GM23338 (cell line): Measurements from ENCODE around the gene SEC14L6. TPM values are rescaled to one million over a fixed set of nuclear protein-coding genes. Genes with fewer than 3 reads are reported as not detected.

ENCODE experiments used
- ATAC-seq: fragments of 200-7000 bp; cut with Tn5 transposase; 3 replicates; pipeline ENCODE4 v1.9.1; 2020
- DNase-seq: peaks from one replicate; pipeline ENCODE4 v3.0.0-alpha.2; 2015; ENCODE audit warnings: low spot score
- H2AFZ ChIP-seq: fragments of 200-600 bp; sonication (generic); 2 replicates; pipeline ENCODE4 v1.8.0; 2016; ENCODE audit warnings: antibody characterized with exemption, mild to moderate bottlenecking, moderate library complexity
- H3F3A ChIP-seq: fragments of 200-600 bp; sonication (generic); replicated peaks from 2 replicates; pipeline ENCODE4 v1.8.0; 2017; ENCODE audit warnings: antibody characterized with exemption, mixed run types, low read depth
- H3K27ac ChIP-seq: fragments of 200-600 bp; sonication (generic); 2 replicates; pipeline ENCODE4 v1.6.1; 2016; ENCODE audit warnings: low read depth
- H3K27me3 ChIP-seq: fragments of 200-600 bp; sonication (generic); 2 replicates; pipeline ENCODE4 v1.8.0; 2016; ENCODE audit warnings: mild to moderate bottlenecking, mixed run types, moderate library complexity; ENCODE audit not compliant: insufficient read depth
- H3K36me3 ChIP-seq: fragments of 200-600 bp; sonication (generic); 2 replicates; pipeline ENCODE4 v1.8.0; 2016; ENCODE audit warnings: mild to moderate bottlenecking; ENCODE audit not compliant: insufficient read depth
- H3K4me1 ChIP-seq: fragments of 200-600 bp; sonication (generic); 2 replicates; pipeline ENCODE4 v1.8.0; 2016; ENCODE audit warnings: mild to moderate bottlenecking, moderate library complexity; ENCODE audit not compliant: insufficient read depth
- H3K4me2 ChIP-seq: fragments of 200-600 bp; sonication (generic); 2 replicates; pipeline ENCODE4 v1.7.1; 2017; ENCODE audit warnings: mixed run types
- H3K4me3 ChIP-seq: fragments of 200-600 bp; sonication (generic); 2 replicates; pipeline ENCODE4 v1.6.1; 2016; ENCODE audit warnings: mixed run types
- H3K79me2 ChIP-seq: fragments of 200-600 bp; sonication (generic); replicated peaks from 2 replicates; pipeline ENCODE4 v1.8.0; 2017; ENCODE audit warnings: mild to moderate bottlenecking; ENCODE audit not compliant: insufficient read depth
- H3K9me2 ChIP-seq: fragments of 200-600 bp; sonication (generic); 2 replicates; pipeline ENCODE4 v1.8.0; 2017; ENCODE audit not compliant: insufficient read depth
- H4K20me1 ChIP-seq: fragments of 200-600 bp; sonication (generic); replicated peaks from 2 replicates; pipeline ENCODE4 v1.8.0; 2017; ENCODE audit warnings: mild to moderate bottlenecking; ENCODE audit not compliant: insufficient read depth
- H3K27ac Mint-ChIP-seq: 2 replicates; pipeline ENCODE4 v1.8.0; 2020; ENCODE audit warnings: inconsistent platforms, mild to moderate bottlenecking, moderate library complexity, mixed read lengths
- H3K27me3 Mint-ChIP-seq: 3 replicates; pipeline ENCODE4 v1.8.0; 2022; ENCODE audit warnings: low read depth, mild to moderate bottlenecking, moderate library complexity, mixed read lengths, inconsistent platforms; ENCODE audit not compliant: insufficient read depth, poor library complexity
- H3K36me3 Mint-ChIP-seq: 3 replicates; pipeline ENCODE4 v1.8.0; 2021; ENCODE audit warnings: low read depth, mild to moderate bottlenecking, inconsistent platforms, moderate library complexity, mixed read lengths
- H3K4me1 Mint-ChIP-seq: 3 replicates; pipeline ENCODE4 v1.8.0; 2020; ENCODE audit warnings: mild to moderate bottlenecking, inconsistent platforms, mixed read lengths
- H3K4me3 Mint-ChIP-seq: 3 replicates; pipeline ENCODE4 v1.8.0; 2021; ENCODE audit warnings: moderate library complexity, mild to moderate bottlenecking, inconsistent platforms, mixed read lengths
- H3K9me3 Mint-ChIP-seq: 3 replicates; pipeline ENCODE4 v1.8.0; 2020; ENCODE audit warnings: moderate library complexity, mild to moderate bottlenecking, inconsistent platforms, mixed read lengths
- CREB1 ChIP-seq: fragments of 250-450 bp; sonication (Bioruptor Pico); IDR thresholded peaks from 2 replicates; pipeline ENCODE4 v1.5.0; 2020; ENCODE audit warnings: low read depth, mild to moderate bottlenecking, moderate library complexity
- CTCF ChIP-seq, 2 experiments: fragments of 200-600 bp in 1 of 2; sonication (generic) in 1 of 2; conservative IDR thresholded peaks; 2 replicates each; pipeline versions ENCODE4 v1.5.1 to v1.6.1; 2016 to 2017; ENCODE audit warnings: antibody characterized with exemption in 2 of 2, low read depth in 2 of 2, mild to moderate bottlenecking in 2 of 2, moderate library complexity in 1 of 2
- ETS1 ChIP-seq: IDR thresholded peaks from 2 replicates; pipeline ENCODE4 v1.6.1; 2016; ENCODE audit warnings: antibody characterized with exemption
- EZH2 ChIP-seq: fragments of 200-600 bp; sonication (generic); IDR thresholded peaks from one replicate; pipeline ENCODE4 v1.8.0; 2017; ENCODE audit warnings: antibody characterized with exemption, mild to moderate bottlenecking, low read depth; ENCODE audit not compliant: unreplicated experiment
- EZH2phosphoT487 ChIP-seq: fragments of 200-600 bp; sonication (generic); IDR thresholded peaks from one replicate; pipeline ENCODE4 v1.8.1; 2018; ENCODE audit warnings: antibody characterized with exemption; ENCODE audit not compliant: unreplicated experiment
- JUNB ChIP-seq: IDR thresholded peaks from one replicate; pipeline ENCODE4 v1.6.1; 2016; ENCODE audit warnings: antibody characterized with exemption; ENCODE audit not compliant: unreplicated experiment
- NANOG ChIP-seq: IDR thresholded peaks from 2 replicates; pipeline ENCODE4 v1.6.1; 2016; ENCODE audit warnings: antibody characterized with exemption, borderline replicate concordance
- POLR2AphosphoS5 ChIP-seq: IDR thresholded peaks from 2 replicates; pipeline ENCODE4 v1.6.1; 2016; ENCODE audit warnings: antibody characterized with exemption, low read depth
- REST ChIP-seq: IDR thresholded peaks from one replicate; pipeline ENCODE4 v1.6.1; 2018; ENCODE audit warnings: antibody characterized with exemption; ENCODE audit not compliant: unreplicated experiment
- STAT1 ChIP-seq: IDR thresholded peaks from one replicate; pipeline ENCODE4 v1.6.1; 2016; ENCODE audit warnings: antibody characterized with exemption; ENCODE audit not compliant: unreplicated experiment
- ZNF114 ChIP-seq: fragments of 250-450 bp; sonication (Bioruptor Pico); IDR thresholded peaks from 2 replicates; pipeline ENCODE4 v1.5.0; 2020; ENCODE audit warnings: mild to moderate bottlenecking, moderate library complexity
- ZNF331 ChIP-seq: fragments of 250-450 bp; sonication (Bioruptor Pico); IDR thresholded peaks from 2 replicates; pipeline ENCODE4 v1.5.0; 2020; ENCODE audit warnings: low read depth, mild to moderate bottlenecking, moderate library complexity
- ZNF462 ChIP-seq: fragments of 250-450 bp; sonication (Bioruptor Pico); IDR thresholded peaks from 2 replicates; pipeline ENCODE4 v1.5.0; 2020; ENCODE audit warnings: mild to moderate bottlenecking, moderate library complexity
- polyA plus RNA-seq: library from polyadenylated mRNA; unstranded; fragments of >200 nt; fragmentation: Nextera tagmentation; extraction: Ambion mirVana; gene quantifications from 2 replicates; pipeline ENCODE4 v1.2.1, GENCODE V29; 2016
- total RNA-seq: library from RNA; depleted of rRNA; stranded (reverse); fragments of >200 nt; shearing (Covaris generic); gene quantifications from 2 replicates; pipeline ENCODE4 v1.2.3, GENCODE V29; 2014

SEC14L6 gene
- total and polyA plus RNA-seq, 2 experiments from 2014 or later: 0.84 to 2.1 TPM

GRCh38 chr22:30472994-30473720, 73.4 kb downstream of the SEC14L6 start:
- H3K9me3 Mint-ChIP-seq: no peaks in the 10 kb centered on the region
- H3K27me3 ChIP-seq: no peaks in the 10 kb centered on the region
- H4K20me1 ChIP-seq: no peaks in the 10 kb centered on the region
- H3K36me3 Mint-ChIP-seq: no peaks in the 10 kb centered on the region
- no peak overlapping the region for H3K4me3 ChIP-seq
- peaks cover 8% of the 10 kb centered on the region; the same call in 2 of the 3 replicates for H3K4me1 Mint-ChIP-seq
- H3K36me3 ChIP-seq: no peaks in the 10 kb centered on the region
- no peak for TF ChIP-seq NANOG
- TF ChIP-seq CTCF (conservative IDR thresholded peaks at IDR 0.05; ENCODE audit: low read depth in 2 of 2): no peak
- TF ChIP-seq POLR2AphosphoS5: no peak
- no peak for TF ChIP-seq ZNF114 (CRISPR knock-in tag)
- no peak for TF ChIP-seq REST
- TF ChIP-seq EZH2phosphoT487: no peak
- TF ChIP-seq ZNF462 (CRISPR knock-in tag): no peak
- no peak for TF ChIP-seq ETS1
- TF ChIP-seq STAT1: no peak
- TF ChIP-seq EZH2: no peak
- no peak for TF ChIP-seq JUNB
- no peak for TF ChIP-seq ZNF331 (CRISPR knock-in tag)
- no peak for TF ChIP-seq CREB1 (CRISPR knock-in tag)
- no peak overlapping the region for H3K27ac Mint-ChIP-seq
- peaks cover 2% of the 10 kb centered on the region for H3K27me3 Mint-ChIP-seq
- ATAC-seq (no peak), DNase-seq (no peak)
- H3K4me3 Mint-ChIP-seq: no peak overlapping the region
- no peak overlapping the region for H2AFZ ChIP-seq
- no peaks in the 10 kb centered on the region for H3K79me2 ChIP-seq
- no peaks in the 10 kb centered on the region for H3K4me1 ChIP-seq
- no peak overlapping the region for H3K27ac ChIP-seq
- no peaks in the 10 kb centered on the region for H3F3A ChIP-seq
- no peaks in the 10 kb centered on the region for H3K9me2 ChIP-seq
- H3K4me2 ChIP-seq: no peak overlapping the region
